ENCODE data around the gene ZNF419.
A peak's percentile ranks its signal among the peaks of the same experiment; 100 is the strongest.

The ZNF419 gene

DNA sequence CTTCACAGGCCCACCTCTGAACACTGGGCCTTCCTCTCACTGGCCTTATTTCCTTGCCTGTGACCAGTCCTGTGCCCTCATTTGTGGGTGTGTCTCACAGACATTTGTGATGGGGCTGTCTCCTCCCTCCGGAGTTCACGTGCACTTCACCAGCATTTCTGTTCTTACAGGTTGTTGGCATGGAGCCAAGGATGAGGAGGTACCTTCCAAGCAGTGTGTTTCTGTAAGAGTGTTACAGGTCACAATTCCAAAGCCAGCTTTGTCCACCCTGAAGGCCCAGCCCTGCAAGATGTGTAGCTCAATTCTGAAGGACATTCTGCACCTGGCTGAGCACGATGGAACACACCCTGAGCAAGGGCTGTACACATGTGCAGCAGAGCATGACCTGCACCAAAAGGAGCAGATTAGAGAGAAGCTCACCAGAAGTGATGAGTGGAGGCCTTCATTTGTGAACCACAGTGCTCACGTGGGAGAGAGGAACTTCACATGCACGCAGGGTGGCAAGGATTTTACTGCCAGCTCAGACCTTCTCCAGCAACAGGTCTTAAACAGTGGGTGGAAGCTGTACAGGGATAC lies 44.3 kb upstream of the ZNF419 start:
- TF ChIP-seq YY1 (IDR thresholded peaks at IDR 0.05; ENCODE audit: low read depth) (no peak), NFIC (IDR thresholded peaks at IDR 0.05) (peak; percentile 61), TEAD4 (IDR thresholded peaks at IDR 0.05) (no peak)

DNA sequence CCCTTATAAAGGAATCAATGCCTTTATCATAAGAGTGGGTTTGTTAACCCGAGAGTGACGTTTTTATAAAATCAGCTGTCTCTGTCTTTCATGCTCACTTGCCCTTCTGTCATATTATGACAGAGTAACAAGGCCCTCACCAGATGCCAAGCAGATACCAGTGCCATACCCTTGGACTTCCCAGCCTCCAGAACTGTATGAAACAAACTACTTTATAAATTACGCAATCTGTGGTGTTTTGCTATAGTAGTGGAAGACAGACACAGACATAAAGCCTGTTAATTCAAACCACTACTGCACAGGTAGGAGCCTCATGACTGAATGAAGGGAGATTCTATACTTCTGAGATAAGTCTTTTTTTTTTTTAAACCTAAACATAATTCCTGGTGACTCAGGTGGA lies 35.2 kb upstream of the ZNF419 start:
- TF ChIP-seq FOXM1 (IDR thresholded peaks at IDR 0.05; ENCODE audit: borderline replicate concordance, low read depth) = no peak
- TF ChIP-seq YY1 (IDR thresholded peaks at IDR 0.05; ENCODE audit: low read depth) = no peak
- peak; percentile 52; the same call in 1 of the 2 replicates for TF ChIP-seq CEBPB (IDR thresholded peaks at IDR 0.05)

DNA sequence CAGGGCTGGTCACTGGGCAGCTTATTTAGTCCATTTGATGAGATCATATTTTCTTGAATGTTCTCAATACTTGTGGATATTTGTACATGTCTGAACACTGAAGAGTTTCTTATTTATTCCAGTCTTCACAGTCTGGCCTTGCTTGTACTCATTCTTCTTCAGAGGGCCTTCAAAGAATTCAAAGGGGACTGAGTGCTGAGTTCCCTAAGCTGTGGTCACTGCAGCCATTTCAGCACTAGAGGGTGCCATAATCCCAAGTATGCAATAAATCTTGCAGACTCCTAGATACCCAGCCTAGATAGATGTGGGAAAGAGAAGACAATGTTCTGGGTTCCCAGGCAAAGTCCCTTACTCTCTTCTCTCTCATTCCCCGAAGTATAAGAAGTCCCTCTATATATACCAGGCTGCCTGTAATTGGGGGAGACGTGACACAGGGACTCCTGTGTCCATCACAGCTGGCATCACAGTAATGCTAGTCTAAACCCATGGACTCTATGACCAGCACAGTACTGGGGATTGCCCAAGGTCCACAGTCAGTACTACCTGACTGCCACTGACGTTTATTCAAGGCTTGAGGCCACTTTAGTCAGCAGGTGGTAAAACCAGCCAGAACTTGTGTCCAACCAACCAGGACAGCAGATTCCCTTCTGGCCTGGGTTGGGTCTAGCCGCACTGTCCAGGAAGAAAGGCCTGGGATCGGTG lies 21.7 kb upstream of the ZNF419 start:
- TF ChIP-seq RAD21 (IDR thresholded peaks at IDR 0.05; ENCODE audit: low read depth) = peak; percentile 70
- no peak for TF ChIP-seq TCF12 (IDR thresholded peaks at IDR 0.05; ENCODE audit: low read depth)
- no peak for TF ChIP-seq NFIC (IDR thresholded peaks at IDR 0.05)
- TF ChIP-seq, protein P1, sequence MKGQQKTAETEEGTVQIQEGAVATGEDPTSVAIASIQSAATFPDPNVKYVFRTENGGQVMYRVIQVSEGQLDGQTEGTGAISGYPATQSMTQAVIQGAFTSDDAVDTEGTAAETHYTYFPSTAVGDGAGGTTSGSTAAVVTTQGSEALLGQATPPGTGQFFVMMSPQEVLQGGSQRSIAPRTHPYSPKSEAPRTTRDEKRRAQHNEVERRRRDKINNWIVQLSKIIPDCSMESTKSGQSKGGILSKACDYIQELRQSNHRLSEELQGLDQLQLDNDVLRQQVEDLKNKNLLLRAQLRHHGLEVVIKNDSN (IDR thresholded peaks at IDR 0.05) = no peak
- no peak for TF ChIP-seq FOXM1 (IDR thresholded peaks at IDR 0.05; ENCODE audit: borderline replicate concordance, low read depth)
- TF ChIP-seq, protein P2, sequence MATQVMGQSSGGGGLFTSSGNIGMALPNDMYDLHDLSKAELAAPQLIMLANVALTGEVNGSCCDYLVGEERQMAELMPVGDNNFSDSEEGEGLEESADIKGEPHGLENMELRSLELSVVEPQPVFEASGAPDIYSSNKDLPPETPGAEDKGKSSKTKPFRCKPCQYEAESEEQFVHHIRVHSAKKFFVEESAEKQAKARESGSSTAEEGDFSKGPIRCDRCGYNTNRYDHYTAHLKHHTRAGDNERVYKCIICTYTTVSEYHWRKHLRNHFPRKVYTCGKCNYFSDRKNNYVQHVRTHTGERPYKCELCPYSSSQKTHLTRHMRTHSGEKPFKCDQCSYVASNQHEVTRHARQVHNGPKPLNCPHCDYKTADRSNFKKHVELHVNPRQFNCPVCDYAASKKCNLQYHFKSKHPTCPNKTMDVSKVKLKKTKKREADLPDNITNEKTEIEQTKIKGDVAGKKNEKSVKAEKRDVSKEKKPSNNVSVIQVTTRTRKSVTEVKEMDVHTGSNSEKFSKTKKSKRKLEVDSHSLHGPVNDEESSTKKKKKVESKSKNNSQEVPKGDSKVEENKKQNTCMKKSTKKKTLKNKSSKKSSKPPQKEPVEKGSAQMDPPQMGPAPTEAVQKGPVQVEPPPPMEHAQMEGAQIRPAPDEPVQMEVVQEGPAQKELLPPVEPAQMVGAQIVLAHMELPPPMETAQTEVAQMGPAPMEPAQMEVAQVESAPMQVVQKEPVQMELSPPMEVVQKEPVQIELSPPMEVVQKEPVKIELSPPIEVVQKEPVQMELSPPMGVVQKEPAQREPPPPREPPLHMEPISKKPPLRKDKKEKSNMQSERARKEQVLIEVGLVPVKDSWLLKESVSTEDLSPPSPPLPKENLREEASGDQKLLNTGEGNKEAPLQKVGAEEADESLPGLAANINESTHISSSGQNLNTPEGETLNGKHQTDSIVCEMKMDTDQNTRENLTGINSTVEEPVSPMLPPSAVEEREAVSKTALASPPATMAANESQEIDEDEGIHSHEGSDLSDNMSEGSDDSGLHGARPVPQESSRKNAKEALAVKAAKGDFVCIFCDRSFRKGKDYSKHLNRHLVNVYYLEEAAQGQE (IDR thresholded peaks at IDR 0.05; ENCODE audit: low read depth) = no peak
- TF ChIP-seq TAF1 (IDR thresholded peaks at IDR 0.05; ENCODE audit: low read depth) = no peak
- no peak for TF ChIP-seq TEAD4 (IDR thresholded peaks at IDR 0.05)
- no peak for TF ChIP-seq YY1 (IDR thresholded peaks at IDR 0.05; ENCODE audit: low read depth)

DNA sequence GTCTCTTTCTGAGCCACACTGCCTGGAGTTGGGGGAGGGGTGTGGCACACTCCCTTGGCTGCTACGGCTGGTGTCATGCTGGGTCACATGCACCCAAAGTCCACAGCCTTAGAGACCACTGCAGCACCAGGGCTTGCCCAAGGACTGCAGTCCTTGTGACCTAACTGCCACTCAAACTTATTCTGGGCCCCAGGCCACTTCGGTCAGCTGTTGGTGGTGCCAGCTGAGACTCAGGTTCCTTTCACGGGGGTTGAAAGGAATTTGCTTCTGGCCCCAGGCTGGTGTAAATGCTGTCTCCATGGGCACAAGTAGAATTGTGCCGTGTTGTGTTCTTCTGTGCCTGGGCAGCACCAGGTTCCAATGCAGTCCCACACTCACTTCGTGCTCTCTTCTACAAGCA lies 21.1 kb upstream of the ZNF419 start:
- TF ChIP-seq TEAD4 (IDR thresholded peaks at IDR 0.05) (no peak), NFIC (IDR thresholded peaks at IDR 0.05) (no peak), TAF1 (IDR thresholded peaks at IDR 0.05; ENCODE audit: low read depth) (no peak)
- TF ChIP-seq, protein P2 (IDR thresholded peaks at IDR 0.05; ENCODE audit: low read depth) = no peak

DNA sequence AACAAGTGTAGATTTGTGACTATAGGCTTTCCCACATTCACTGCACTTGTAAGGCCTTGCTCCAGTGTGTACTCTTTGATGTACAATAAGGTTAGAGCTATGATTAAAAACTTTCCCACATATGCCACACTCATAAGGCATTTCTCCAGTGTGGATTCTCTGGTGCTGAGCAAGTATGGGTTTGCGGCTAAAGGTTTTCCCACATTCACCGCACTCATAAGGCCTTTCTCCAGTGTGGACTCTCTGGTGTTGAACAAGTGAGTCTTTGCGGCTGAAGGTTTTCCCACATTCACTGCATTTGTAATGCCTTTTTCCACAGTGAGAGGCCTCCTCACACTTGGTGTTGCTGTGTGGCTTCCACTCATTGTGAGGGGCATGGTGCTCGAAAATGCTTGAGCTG lies 13.9 kb upstream of the ZNF419 start:
- TF ChIP-seq CREB1 (IDR thresholded peaks at IDR 0.05; ENCODE audit: low read depth) (no peak), TEAD4 (IDR thresholded peaks at IDR 0.05) (no peak), ZBTB7A (IDR thresholded peaks at IDR 0.05; ENCODE audit: low read depth) (no peak), FOXM1 (IDR thresholded peaks at IDR 0.05; ENCODE audit: borderline replicate concordance, low read depth) (no peak), CEBPB (IDR thresholded peaks at IDR 0.05) (no peak), EGR1 (IDR thresholded peaks at IDR 0.05) (no peak)
- TF ChIP-seq, protein P2 (IDR thresholded peaks at IDR 0.05; ENCODE audit: low read depth) = no peak
- TF ChIP-seq, protein P3, sequence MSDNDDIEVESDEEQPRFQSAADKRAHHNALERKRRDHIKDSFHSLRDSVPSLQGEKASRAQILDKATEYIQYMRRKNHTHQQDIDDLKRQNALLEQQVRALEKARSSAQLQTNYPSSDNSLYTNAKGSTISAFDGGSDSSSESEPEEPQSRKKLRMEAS (IDR thresholded peaks at IDR 0.05) = no peak
- TF ChIP-seq, protein P1 (IDR thresholded peaks at IDR 0.05) = no peak

Measured in Ishikawa (cell line).